GM18870 (cell line): ENCODE data around the gene TLCD3A.
A peak's percentile ranks its signal among the peaks of the same experiment; 100 is the strongest.

Experiments
- ATAC-seq: cut with Tn5 transposase; IDR thresholded peaks from one replicate; pipeline ENCODE4 v1.9.1; 2021; ENCODE audit warnings: moderate library complexity; ENCODE audit not compliant: unreplicated experiment

Gene TLCD3A

GRCh38 chr17:705863-706262, 26.5 kb upstream of the TLCD3A start:
- no peak for ATAC-seq

DNA sequence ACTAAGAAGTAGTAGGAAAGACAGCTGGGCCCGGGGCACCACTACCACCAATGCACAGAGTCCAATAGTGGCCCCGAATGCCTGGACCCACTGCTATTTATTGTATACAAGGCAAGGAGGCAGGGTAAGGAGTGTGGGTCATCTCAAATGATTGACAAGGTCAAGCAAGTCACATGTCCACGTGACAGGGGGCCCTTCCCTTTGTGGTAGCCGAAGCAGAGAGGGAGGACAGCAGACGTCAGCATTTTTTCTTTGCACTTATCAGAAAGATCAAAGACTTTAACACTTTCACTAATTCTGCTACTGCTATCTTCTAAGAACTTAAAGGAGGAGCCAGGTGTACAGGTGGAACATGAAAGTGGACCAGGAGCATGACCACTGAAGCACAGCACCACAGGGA, 24.3 kb upstream of the TLCD3A start:
- no peak for ATAC-seq

GRCh38 chr17:718075-718474, 14.3 kb upstream of the TLCD3A start:
- no peak for ATAC-seq

- no peak for ATAC-seq
These were observed 11.5 kb upstream of the TLCD3A start for GRCh38 chr17:720706-721539.

GRCh38 chr17:721540-721937, 10.9 kb upstream of the TLCD3A start:
- no peak for ATAC-seq

- no peak for ATAC-seq
These were observed 7.3 kb upstream of the TLCD3A start for GRCh38 chr17:725084-725483.

GRCh38 chr17:725746-726145, 6.7 kb upstream of the TLCD3A start:
- no peak for ATAC-seq

DNA sequence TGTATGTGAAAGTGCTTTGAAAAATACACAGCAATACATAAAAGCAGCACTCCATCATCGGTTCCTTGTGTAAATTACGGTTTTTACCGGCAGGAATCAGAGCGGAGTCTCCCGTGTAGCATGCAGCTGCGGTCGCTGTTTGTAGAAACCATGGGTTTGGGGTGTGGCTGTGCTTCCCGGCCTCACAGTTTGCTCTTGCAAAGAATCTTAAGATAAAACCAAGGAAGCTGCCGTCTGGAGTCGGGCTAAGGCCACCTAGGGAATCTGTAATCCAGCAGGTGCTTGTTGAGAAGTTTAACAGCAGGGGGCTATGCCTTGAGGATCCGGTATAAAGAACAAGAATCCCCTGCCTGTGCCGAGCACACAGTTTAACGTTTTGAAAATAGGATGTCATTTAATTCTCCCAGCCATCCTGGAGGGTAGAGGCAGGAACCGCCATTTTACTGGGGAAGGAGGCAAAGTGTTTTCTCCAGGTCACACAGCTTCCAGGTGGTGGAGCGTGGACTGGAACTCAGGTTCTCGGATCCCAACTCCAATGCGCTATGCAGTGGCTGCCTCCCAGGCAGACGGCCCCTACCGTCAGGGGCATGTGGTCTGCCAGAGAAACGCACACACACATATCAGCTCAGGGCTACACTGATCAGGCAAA, 6.0 kb upstream of the TLCD3A start:
- no peak for ATAC-seq

- ATAC-seq, result no peak
These were observed 3.5 kb upstream of the TLCD3A start for GRCh38 chr17:728911-729310.

- no peak for ATAC-seq
These were observed 741 bp upstream of the TLCD3A start for GRCh38 chr17:731644-732066.

GRCh38 chr17:732902-733720, 715 bp downstream of the TLCD3A start:
- no peak for ATAC-seq

DNA sequence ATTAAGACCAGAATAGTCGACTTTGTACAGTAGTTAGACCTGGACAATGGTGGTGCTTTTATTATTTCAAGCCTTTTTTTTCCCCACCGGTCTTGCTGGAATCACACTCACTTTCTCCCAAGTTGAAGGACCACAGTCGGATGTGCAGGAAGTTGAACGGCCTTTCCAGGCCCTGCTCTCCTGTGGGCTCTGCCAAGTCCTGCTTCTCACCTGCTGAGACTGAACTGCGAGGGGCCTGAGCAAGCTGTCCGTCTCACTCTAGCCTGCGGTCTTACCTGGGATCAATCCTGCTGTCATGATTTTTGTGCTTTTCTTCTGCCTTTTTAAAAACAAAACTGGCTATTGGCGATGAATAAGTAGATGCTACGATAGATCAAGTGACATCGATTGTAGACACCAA, 1.3 kb downstream of the TLCD3A start:
- no peak for ATAC-seq

DNA sequence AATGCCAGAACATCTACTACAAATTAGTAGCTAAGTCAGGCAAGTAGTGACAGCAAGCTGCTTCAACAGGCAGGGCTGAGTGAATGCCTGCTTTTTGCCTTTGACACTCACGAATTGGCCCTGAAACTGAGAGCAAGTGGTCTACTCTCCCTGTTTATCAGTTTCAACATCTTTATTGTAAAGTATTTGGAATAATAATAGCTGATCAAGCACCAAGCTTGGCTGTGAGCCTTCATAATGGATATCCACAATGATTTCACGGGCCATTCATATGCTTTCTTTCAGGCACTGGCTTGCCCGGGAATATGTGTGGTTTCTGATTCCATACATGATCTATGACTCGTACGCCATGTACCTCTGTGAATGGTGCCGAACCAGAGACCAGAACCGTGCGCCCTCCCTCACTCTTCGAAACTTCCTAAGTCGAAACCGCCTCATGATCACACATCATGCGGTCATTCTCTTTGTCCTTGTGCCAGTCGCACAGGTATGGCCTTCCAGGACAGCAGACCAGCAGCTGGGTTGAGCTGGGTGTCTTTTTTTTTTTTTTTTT, 5.2 kb downstream of the TLCD3A start:
- no peak for ATAC-seq

GRCh38 chr17:740240-741017, 8.0 kb downstream of the TLCD3A start:
- ATAC-seq, result peak; percentile 70

DNA sequence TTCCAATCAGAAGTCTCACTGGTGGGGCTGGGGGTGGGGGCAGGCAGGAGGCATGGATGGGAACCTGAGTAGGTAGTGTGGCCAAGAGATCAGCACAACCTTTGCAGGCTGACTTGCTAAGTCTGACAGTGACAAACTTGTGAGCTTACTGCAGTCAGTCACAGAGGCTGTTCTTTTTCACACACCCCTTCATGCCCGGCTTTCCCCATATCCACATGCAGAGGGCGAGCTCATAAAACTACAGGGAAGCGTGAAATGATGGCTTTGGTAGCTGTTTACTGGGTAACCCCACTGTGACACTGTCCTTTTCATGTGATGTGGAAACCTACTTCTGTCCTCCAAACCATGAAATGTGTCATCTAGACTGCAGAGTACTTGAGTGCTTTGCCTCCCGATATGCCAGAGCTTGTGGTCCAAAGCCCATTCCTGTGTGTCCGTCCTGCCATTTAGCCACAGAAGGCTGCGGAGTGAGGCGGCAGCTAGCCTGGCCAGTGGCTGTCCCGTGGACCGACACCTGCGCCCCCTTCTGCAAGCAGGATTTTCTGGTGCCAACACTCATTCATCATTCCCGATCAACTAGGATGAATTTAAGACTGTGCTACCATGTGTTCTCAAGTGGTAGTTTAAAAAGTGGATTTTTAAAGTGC, 9.9 kb downstream of the TLCD3A start:
- no peak for ATAC-seq

- no peak for ATAC-seq
These were observed 10.7 kb downstream of the TLCD3A start for GRCh38 chr17:743139-743538.

DNA sequence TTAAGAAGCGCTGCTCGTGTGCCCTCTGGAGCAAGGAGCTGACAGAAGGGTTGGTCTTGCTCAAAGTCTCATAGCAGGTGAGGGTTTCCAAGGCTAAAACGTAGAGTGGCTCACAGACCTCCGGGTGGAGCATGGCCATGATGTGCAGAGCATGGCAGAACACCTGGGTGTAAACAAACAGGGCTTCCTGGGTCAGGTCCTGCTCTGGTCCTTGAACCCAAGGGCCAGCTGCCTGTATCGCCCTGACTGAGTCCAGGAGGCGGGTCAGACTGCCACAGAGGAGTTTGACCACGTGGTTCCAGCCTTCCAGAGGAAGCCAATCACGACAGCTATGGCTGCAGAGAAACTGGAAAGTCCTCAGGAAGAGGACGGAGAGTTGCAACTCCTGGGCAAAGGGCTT, 12.5 kb downstream of the TLCD3A start:
- ATAC-seq, result no peak

- ATAC-seq, result no peak
These were observed 13.0 kb downstream of the TLCD3A start for GRCh38 chr17:745406-745805.

- no peak for ATAC-seq
These were observed 13.8 kb downstream of the TLCD3A start for GRCh38 chr17:746181-746580.
